GM23338 (cell line): ENCODE results near the gene TMX2.

Source experiments
- CREB1 ChIP-seq: fragments of 250-450 bp; sonication (Bioruptor Pico); IDR thresholded peaks from 2 replicates; pipeline ENCODE4 v1.5.0; 2020; ENCODE audit warnings: low read depth, mild to moderate bottlenecking, moderate library complexity
- EZH2 ChIP-seq: fragments of 200-600 bp; sonication (generic); IDR thresholded peaks from one replicate; pipeline ENCODE4 v1.8.0; 2017; ENCODE audit warnings: antibody characterized with exemption, mild to moderate bottlenecking, low read depth; ENCODE audit not compliant: unreplicated experiment
- EZH2phosphoT487 ChIP-seq: fragments of 200-600 bp; sonication (generic); IDR thresholded peaks from one replicate; pipeline ENCODE4 v1.8.1; 2018; ENCODE audit warnings: antibody characterized with exemption; ENCODE audit not compliant: unreplicated experiment
- JUNB ChIP-seq: IDR thresholded peaks from one replicate; pipeline ENCODE4 v1.6.1; 2016; ENCODE audit warnings: antibody characterized with exemption; ENCODE audit not compliant: unreplicated experiment
- POLR2AphosphoS5 ChIP-seq: IDR thresholded peaks from 2 replicates; pipeline ENCODE4 v1.6.1; 2016; ENCODE audit warnings: antibody characterized with exemption, low read depth
- TF ChIP-seq, protein P1 (sequence below), 2 experiments: fragments of 200-600 bp in 1 of 2; sonication (generic) in 1 of 2; conservative IDR thresholded peaks; 2 replicates each; pipeline versions ENCODE4 v1.5.1 to v1.6.1; 2016 to 2017; ENCODE audit warnings: antibody characterized with exemption in 2 of 2, low read depth in 2 of 2, mild to moderate bottlenecking in 2 of 2, moderate library complexity in 1 of 2
- TF ChIP-seq, protein P2 (sequence below): IDR thresholded peaks from one replicate; pipeline ENCODE4 v1.6.1; 2018; ENCODE audit warnings: antibody characterized with exemption; ENCODE audit not compliant: unreplicated experiment

DNA sequence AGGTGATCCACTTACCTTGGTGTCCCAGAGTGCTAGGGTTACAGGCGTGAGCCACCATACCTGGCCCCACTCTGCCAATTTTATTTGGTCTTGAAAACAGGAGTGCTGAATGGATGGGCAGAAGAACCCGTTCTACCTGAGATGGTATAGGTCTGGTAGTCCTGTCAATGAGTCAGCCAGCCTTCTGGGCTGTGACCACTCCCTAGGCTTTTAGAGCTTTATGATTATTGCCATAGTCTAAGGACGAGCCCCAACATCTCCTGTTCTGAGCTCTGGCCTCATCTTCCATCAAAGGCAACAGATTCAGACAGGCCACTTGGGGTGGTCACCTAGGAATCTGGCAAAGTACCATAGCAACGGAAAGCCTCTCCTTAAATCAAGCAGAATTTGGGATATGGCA lies 33.0 kb upstream of the TMX2 start:
- TF ChIP-seq, protein P1, sequence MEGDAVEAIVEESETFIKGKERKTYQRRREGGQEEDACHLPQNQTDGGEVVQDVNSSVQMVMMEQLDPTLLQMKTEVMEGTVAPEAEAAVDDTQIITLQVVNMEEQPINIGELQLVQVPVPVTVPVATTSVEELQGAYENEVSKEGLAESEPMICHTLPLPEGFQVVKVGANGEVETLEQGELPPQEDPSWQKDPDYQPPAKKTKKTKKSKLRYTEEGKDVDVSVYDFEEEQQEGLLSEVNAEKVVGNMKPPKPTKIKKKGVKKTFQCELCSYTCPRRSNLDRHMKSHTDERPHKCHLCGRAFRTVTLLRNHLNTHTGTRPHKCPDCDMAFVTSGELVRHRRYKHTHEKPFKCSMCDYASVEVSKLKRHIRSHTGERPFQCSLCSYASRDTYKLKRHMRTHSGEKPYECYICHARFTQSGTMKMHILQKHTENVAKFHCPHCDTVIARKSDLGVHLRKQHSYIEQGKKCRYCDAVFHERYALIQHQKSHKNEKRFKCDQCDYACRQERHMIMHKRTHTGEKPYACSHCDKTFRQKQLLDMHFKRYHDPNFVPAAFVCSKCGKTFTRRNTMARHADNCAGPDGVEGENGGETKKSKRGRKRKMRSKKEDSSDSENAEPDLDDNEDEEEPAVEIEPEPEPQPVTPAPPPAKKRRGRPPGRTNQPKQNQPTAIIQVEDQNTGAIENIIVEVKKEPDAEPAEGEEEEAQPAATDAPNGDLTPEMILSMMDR (conservative IDR thresholded peaks at IDR 0.05; ENCODE audit: low read depth in 2 of 2), result no peak
- TF ChIP-seq JUNB (no peak), EZH2phosphoT487 (no peak), EZH2 (no peak), CREB1 (CRISPR knock-in tag) (no peak), POLR2AphosphoS5 (no peak)
- TF ChIP-seq, protein P2, sequence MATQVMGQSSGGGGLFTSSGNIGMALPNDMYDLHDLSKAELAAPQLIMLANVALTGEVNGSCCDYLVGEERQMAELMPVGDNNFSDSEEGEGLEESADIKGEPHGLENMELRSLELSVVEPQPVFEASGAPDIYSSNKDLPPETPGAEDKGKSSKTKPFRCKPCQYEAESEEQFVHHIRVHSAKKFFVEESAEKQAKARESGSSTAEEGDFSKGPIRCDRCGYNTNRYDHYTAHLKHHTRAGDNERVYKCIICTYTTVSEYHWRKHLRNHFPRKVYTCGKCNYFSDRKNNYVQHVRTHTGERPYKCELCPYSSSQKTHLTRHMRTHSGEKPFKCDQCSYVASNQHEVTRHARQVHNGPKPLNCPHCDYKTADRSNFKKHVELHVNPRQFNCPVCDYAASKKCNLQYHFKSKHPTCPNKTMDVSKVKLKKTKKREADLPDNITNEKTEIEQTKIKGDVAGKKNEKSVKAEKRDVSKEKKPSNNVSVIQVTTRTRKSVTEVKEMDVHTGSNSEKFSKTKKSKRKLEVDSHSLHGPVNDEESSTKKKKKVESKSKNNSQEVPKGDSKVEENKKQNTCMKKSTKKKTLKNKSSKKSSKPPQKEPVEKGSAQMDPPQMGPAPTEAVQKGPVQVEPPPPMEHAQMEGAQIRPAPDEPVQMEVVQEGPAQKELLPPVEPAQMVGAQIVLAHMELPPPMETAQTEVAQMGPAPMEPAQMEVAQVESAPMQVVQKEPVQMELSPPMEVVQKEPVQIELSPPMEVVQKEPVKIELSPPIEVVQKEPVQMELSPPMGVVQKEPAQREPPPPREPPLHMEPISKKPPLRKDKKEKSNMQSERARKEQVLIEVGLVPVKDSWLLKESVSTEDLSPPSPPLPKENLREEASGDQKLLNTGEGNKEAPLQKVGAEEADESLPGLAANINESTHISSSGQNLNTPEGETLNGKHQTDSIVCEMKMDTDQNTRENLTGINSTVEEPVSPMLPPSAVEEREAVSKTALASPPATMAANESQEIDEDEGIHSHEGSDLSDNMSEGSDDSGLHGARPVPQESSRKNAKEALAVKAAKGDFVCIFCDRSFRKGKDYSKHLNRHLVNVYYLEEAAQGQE, result no peak
